Activated CD4-positive, alpha-beta T cell treated with anti-CD3 and anti-CD28 coated beads, Interleukin-2, amount 50 U/mL, for 4 hours (primary cell): ENCODE data around the gene FARS2.

Source experiments
- DNase-seq, 2 experiments: peaks; one replicate each; pipeline ENCODE4 v3.0.0-alpha.2; 2020

Gene FARS2

GRCh38 chr6:5817869-5818268, 556.6 kb downstream of the FARS2 start:
- DNase-seq = no peak

GRCh38 chr6:5818959-5819358, 557.6 kb downstream of the FARS2 start:
- DNase-seq = no peak
